HEK293T (cell line): Measurements from ENCODE around the gene SRCIN1.

Experiments
- CTCF ChIA-PET: fragments of 350-600 bp; formaldehyde crosslinking; extraction: SDS; loops from one replicate; lab custom pipeline; 2021; ENCODE audit warnings: antibody characterized with exemption, inconsistent platforms; lab: Yijun Ruan, JAX
- POLR2A ChIA-PET: fragments of 350-600 bp; formaldehyde crosslinking; extraction: SDS; loops from one replicate; lab custom pipeline; 2020; ENCODE audit warnings: antibody characterized with exemption, inconsistent platforms; lab: Yijun Ruan, JAX
- DNase-seq: peaks from one replicate; pipeline ENCODE4 v3.0.0; 2012; ENCODE audit warnings: mixed read lengths; ENCODE audit errors: extremely low spot score
- ARNT ChIP-seq: fragments of 450-650 bp; IDR thresholded peaks from 2 replicates; pipeline ENCODE4 v1.6.1; 2017; ENCODE audit warnings: mild to moderate bottlenecking
- BHLHE40 ChIP-seq: fragments of 450-650 bp; IDR thresholded peaks from 2 replicates; pipeline ENCODE4 v1.6.1; 2016; ENCODE audit warnings: mild to moderate bottlenecking, moderate library complexity, borderline replicate concordance
- CTBP1 ChIP-seq: fragments of 450-650 bp; IDR thresholded peaks from 2 replicates; pipeline ENCODE4 v1.6.1; 2016; ENCODE audit warnings: borderline replicate concordance
- ELF4 ChIP-seq: fragments of 450-650 bp; IDR thresholded peaks from 2 replicates; pipeline ENCODE4 v1.6.1; 2017; ENCODE audit warnings: antibody characterized with exemption
- FOXA1 ChIP-seq: fragments of 450-650 bp; IDR thresholded peaks from 2 replicates; pipeline ENCODE4 v1.6.1; 2016; ENCODE audit warnings: mild to moderate bottlenecking
- FOXK2 ChIP-seq: fragments of 450-650 bp; IDR thresholded peaks from 2 replicates; pipeline ENCODE4 v1.6.1; 2016; ENCODE audit warnings: mild to moderate bottlenecking
- FOXM1 ChIP-seq: fragments of 450-650 bp; IDR thresholded peaks from 2 replicates; pipeline ENCODE4 v1.6.1; 2017; ENCODE audit warnings: mild to moderate bottlenecking, borderline replicate concordance
- HDGF ChIP-seq: fragments of 450-650 bp; IDR thresholded peaks from 2 replicates; pipeline ENCODE4 v1.6.1; 2017; ENCODE audit warnings: antibody characterized with exemption, borderline replicate concordance
- L3MBTL2 ChIP-seq: fragments of 450-650 bp; conservative IDR thresholded peaks from 2 replicates; pipeline ENCODE4 v1.6.1; 2016; ENCODE audit warnings: mild to moderate bottlenecking
- LEF1 ChIP-seq: fragments of 450-650 bp; IDR thresholded peaks from 2 replicates; pipeline ENCODE4 v1.6.1; 2017; ENCODE audit warnings: mild to moderate bottlenecking, borderline replicate concordance
- NFRKB ChIP-seq: fragments of 450-650 bp; IDR thresholded peaks from 2 replicates; pipeline ENCODE4 v1.6.1; 2016; ENCODE audit warnings: mild to moderate bottlenecking, moderate library complexity
- SP1 ChIP-seq: fragments of 450-650 bp; IDR thresholded peaks from 2 replicates; pipeline ENCODE4 v1.6.1; 2017
- SUZ12 ChIP-seq: fragments of 450-650 bp; IDR thresholded peaks from 2 replicates; pipeline ENCODE4 v1.6.1; 2016; ENCODE audit warnings: mild to moderate bottlenecking
- TARDBP ChIP-seq: fragments of 450-650 bp; IDR thresholded peaks from 2 replicates; pipeline ENCODE4 v1.6.1; 2016
- ZNF384 ChIP-seq: fragments of 450-650 bp; IDR thresholded peaks from 2 replicates; pipeline ENCODE4 v1.6.1; 2016
- TF ChIP-seq, protein P1 (sequence below): fragments of 450-650 bp; IDR thresholded peaks from 2 replicates; pipeline ENCODE4 v1.6.1; 2016

The SRCIN1 gene

DNA sequence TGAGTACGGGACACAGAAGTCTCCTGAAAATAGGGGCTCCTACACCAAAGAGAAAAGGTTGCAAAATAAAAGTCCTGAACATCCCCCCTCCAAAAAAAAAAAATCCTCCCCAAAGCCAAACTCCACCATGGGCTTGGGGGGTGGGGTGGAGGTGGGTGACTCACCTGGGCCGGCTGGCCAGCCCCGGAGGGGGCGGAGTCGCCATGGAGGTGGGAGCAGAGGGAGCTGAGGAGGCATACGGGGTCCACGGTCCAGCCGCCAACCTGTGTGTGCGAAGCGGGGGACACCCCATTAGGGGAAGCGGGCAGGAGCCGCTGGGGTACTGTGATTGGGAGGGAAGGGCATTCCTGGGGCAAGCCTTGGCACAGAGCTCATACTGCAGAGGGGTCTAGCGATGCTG is 31.0 kb downstream of the SRCIN1 start:
- no peak for DNase-seq
- TF ChIP-seq BHLHE40 (no peak), NFRKB (no peak), TARDBP (no peak), ELF4 (no peak), CTBP1 (no peak), L3MBTL2 (no peak), SP1 (no peak), SUZ12 (no peak), FOXM1 (no peak), ARNT (no peak), LEF1 (no peak), ZNF384 (no peak), FOXA1 (no peak), HDGF (no peak), FOXK2 (no peak)
- TF ChIP-seq, protein P1, sequence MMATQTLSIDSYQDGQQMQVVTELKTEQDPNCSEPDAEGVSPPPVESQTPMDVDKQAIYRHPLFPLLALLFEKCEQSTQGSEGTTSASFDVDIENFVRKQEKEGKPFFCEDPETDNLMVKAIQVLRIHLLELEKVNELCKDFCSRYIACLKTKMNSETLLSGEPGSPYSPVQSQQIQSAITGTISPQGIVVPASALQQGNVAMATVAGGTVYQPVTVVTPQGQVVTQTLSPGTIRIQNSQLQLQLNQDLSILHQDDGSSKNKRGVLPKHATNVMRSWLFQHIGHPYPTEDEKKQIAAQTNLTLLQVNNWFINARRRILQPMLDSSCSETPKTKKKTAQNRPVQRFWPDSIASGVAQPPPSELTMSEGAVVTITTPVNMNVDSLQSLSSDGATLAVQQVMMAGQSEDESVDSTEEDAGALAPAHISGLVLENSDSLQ: no peak
- ChIA-PET POLR2A (no interaction called here), CTCF (interaction anchor here (0.8 to 1.9 kb wide), 2 partner anchors 9 to 88 kb away, joined by 3 to 6 read pairs; no protein-coding TSS in a partner anchor)

DNA sequence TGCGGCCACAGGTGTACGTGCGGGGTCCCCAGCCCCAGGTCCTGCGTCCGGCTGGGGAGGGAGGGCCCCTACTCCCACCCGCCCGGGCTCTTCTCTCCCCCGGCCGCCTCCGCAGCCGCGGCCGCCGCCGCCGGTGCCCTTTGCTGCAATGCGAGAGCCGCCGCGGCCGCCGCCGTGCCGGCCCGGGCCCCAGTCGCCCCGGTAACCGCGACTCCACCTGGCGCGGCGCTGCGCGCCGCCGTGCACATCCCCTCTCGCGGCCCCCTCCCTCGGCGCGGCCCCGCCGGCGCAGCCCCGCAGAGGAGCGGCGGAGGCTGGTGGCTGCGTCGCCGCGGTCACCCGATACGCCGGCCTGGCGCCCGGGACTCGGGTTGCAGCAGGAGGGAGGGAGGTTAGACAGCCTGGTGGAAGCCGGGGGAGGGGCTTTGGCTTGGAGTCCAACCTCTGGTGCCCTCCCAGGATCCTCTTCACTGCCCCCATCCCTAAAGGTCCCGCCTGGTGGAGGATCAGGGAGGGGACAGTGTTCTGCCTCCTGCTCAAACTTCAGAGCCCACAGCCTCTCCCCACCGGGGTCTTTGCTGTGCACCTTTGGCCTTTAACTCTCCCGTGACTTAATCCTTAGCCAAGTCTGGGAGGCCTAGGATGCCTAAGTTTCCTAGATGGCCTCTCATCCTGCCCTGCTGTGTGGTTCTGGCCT is 32.9 kb downstream of the SRCIN1 start:
- peak; percentile 70 for DNase-seq
- TF ChIP-seq HDGF: no peak
- TF ChIP-seq ARNT: no peak
- no peak for TF ChIP-seq LEF1
- no peak for TF ChIP-seq FOXK2
- TF ChIP-seq CTBP1: no peak
- no peak for TF ChIP-seq L3MBTL2
- no peak for TF ChIP-seq ZNF384
- POLR2A ChIA-PET: interaction anchor here (1.0 kb wide), 1 partner anchor 14 kb away, joined by 3 read pairs; no protein-coding TSS in a partner anchor
- CTCF ChIA-PET: no interaction called here

DNA sequence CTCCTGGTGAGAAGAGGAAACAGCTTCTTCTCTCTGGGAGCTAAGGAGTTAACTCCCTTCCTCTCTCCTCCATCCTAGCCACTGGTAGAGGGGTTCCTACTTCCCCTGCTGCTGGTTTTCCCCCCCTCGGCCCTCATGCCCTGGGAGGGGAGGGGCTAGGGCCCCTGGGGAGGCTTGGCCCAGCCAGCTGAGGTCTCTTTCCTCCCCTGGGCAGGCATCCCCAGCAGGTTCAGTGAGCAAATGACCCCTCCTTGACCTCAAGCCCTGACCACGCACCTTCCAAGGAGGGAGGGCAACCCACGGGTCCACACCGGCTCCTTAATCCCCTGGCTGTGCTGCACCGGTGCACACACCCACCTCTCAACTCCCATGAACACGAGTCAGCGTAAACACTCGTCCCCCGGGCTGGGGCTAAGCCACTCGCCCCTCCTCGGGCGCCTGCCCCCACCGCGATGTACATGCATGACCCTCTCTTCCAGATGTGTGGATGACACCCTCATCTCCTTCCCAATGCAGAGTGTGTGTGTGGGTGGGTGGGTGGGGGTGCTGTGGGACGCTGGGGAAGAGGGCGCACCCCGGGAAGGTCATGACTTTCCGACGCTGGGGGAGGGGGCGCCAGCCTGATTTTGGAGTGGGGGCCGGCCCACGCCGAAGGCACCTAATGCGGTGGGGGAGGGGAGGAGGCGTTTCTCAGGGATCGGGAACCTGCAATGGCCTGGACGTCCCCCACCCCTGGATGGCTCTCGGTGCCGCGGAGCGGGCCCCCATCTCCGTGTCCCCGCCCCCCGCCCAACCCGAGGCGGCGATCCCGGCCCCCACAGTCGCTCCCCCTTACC is 33.7 kb downstream of the SRCIN1 start:
- TF ChIP-seq ZNF384 (no peak), FOXA1 (no peak), LEF1 (no peak), FOXM1 (no peak), ELF4 (no peak), FOXK2 (no peak), NFRKB (no peak), ARNT (no peak)
- TF ChIP-seq, protein P1: no peak
- POLR2A ChIA-PET: no interaction called here
- DNase-seq: no peak
- CTCF ChIA-PET: interaction anchor here (1.0 kb wide), 1 partner anchor 13 kb away, joined by 5 read pairs; no protein-coding TSS in a partner anchor

DNA sequence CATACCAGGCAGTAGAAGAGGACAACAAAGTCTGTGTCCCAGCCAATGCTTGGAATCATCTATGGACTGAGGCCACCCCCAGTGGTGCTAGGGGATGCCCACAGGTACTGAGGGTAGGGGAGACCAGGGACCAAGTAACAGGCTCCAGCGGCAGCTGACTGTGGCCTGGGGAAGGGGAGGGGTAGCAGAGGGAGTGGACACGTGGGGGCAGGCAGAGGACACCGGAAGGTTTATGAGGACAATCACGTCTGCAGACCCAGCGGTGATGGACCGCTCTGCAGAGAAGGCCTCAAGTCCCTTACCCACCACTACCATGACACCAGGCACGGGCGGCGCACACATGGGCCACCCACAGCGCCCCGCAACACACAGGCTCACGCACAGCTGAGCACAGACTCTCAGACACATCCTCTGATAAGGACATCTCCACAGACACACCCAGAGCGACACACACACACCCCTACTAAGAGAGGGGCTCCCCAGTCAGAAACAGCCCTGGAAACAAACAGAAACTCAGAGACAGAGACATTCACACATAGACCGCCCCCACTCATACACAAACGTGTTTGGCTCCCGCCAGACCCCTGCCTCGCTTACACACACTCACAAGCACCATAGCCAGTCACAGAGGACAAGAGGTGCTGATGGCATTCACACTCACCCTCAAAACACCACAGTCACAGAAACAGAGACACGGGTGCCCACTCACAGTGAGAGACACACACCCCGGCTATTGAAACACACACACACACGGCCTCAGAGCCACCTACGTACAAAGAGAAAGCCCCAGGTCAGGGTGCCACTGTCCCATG is 35.8 kb downstream of the SRCIN1 start:
- ChIA-PET POLR2A (interaction anchor here (2.1 kb wide), 1 partner anchor 10 kb away, joined by 8 read pairs; no protein-coding TSS in a partner anchor), CTCF (no interaction called here)
- TF ChIP-seq CTBP1 (no peak), ARNT (no peak), NFRKB (no peak), ELF4 (no peak), LEF1 (no peak), L3MBTL2 (no peak), FOXM1 (no peak), FOXK2 (no peak), ZNF384 (no peak), SUZ12 (no peak), HDGF (no peak), TARDBP (no peak), FOXA1 (no peak), SP1 (no peak), BHLHE40 (no peak)
- TF ChIP-seq, protein P1: no peak
- DNase-seq: no peak
